Lung (tissue), 12 donors: ENCODE data around the gene MTARC2. TPM values are rescaled to one million over a fixed set of nuclear protein-coding genes. Genes with fewer than 3 reads are reported as not detected.
A peak's percentile ranks its signal among the peaks of the same experiment; 100 is the strongest.

Source experiments
- ATAC-seq: fragments of 200-7000 bp; cut with Tn5 transposase; one replicate; pipeline ENCODE4 v1.9.1; 2020; ENCODE audit warnings: moderate number of reproducible peaks; ENCODE audit not compliant: insufficient read depth, low FRiP score
- DNase-seq, 3 donors: peaks; one replicate each; pipeline ENCODE4 v3.0.0-alpha.2; 2013 to 2017
- H3K27ac ChIP-seq, 2 donors: one replicate each; pipeline ENCODE4 v1.5.1; 2013; ENCODE audit warnings: mild to moderate bottlenecking in 2 of 2, moderate library complexity in 2 of 2, control low read depth in 1 of 2, inconsistent platforms in 1 of 2, low read depth in 1 of 2, low read length in 1 of 2
- H3K27me3 ChIP-seq, 3 donors: one replicate each; pipeline ENCODE4 v1.5.1; 2013; ENCODE audit warnings: low read length in 2 of 3; ENCODE audit not compliant: control insufficient read depth in 3 of 3, insufficient read depth in 3 of 3
- H3K36me3 ChIP-seq, 4 donors: one replicate each; pipeline ENCODE4 v1.5.1; 2013; ENCODE audit warnings: low read length in 4 of 4, mild to moderate bottlenecking in 1 of 4, moderate library complexity in 1 of 4; ENCODE audit not compliant: control insufficient read depth in 4 of 4, insufficient read depth in 4 of 4
- H3K4me1 ChIP-seq, 5 donors: one replicate each; pipeline ENCODE4 v1.5.1; 2013; ENCODE audit warnings: low read length in 5 of 5, mild to moderate bottlenecking in 2 of 5, moderate library complexity in 1 of 5; ENCODE audit not compliant: control insufficient read depth in 5 of 5, insufficient read depth in 5 of 5
- H3K4me3 ChIP-seq: one replicate; pipeline ENCODE4 v1.5.1; 2013; ENCODE audit warnings: mild to moderate bottlenecking, control low read depth, moderate library complexity
- H3K9ac ChIP-seq, 2 donors: one replicate each; pipeline ENCODE4 v1.5.1; 2013; ENCODE audit warnings: low read length in 2 of 2, control low read depth in 1 of 2; ENCODE audit not compliant: insufficient read depth in 1 of 2
- H3K9me3 ChIP-seq, 4 donors: one replicate each; pipeline ENCODE4 v1.5.1; 2013; ENCODE audit warnings: low read length in 3 of 4, mild to moderate bottlenecking in 1 of 4, moderate library complexity in 1 of 4; ENCODE audit not compliant: control insufficient read depth in 4 of 4, insufficient read depth in 3 of 4
- WGBS, 2 donors: extraction: QIAGEN DNeasy Blood & Tissue Kit; methylation state at CpG; one replicate each; pipeline ENCODE4 v1.1.7; 2013; 5-methylcytosine and 5-hydroxymethylcytosine counted together
- polyA plus RNA-seq, 2 donors: library from polyadenylated mRNA; stranded (reverse); fragments of 200-250 nt; gene quantifications; one replicate each; pipeline ENCODE4 v1.2.1, GENCODE V29; 2013
- total RNA-seq, 2 donors: library from RNA; depleted of rRNA in 1 of 2; stranded (reverse); fragments of >200 nt in 1 of 2; gene quantifications; one replicate each; pipeline ENCODE4 v1.2.1, GENCODE V29; 2014 to 2021
- TF ChIP-seq, protein P1 (sequence below): IDR thresholded peaks from 2 replicates; pipeline ENCODE4 v1.5.1; 2012; ENCODE audit warnings: mild to moderate bottlenecking; ENCODE audit errors: control extremely low read depth, extremely low read depth
- donor health status: control.
- donor health status: control.
- donor health status: Bipolar disorder and iron deficiency.
- donor health status: healthy.
- donor health status: DM: yes; HTN: yes; CAD: no.

MTARC2 gene
- total and polyA plus RNA-seq, 4 donors = 21.4 to 49.9 (median 39.5) TPM

DNA sequence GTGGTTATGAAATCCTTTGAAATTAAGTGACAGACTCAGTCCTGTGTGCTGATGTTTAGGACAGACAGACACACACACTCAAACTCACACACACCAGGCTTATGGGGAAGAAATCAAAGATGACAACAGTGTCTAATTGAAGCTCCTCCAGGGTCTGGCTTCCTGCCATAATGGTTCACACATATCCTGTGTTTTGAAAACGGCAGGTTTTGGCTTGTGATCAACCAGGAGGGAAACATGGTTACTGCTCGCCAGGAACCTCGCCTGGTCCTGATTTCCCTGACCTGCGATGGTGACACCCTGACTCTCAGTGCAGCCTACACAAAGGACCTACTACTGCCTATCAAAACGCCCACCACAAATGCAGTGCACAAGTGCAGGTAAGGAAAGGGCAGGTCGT lies 43.2 kb downstream of the MTARC2 start:
- Histone ChIP-seq H3K27ac (peak overlapping the region in 1 of 2 donors; percentile 59), H3K4me3 (no peak overlapping the region), H3K9ac (peak overlapping the region in 1 of 2 donors; percentile 47), H3K4me1 (peaks cover 3 to 27% (median 7%) of the 10 kb centered on the region in 5 donors), H3K9me3 (no peaks in the 10 kb centered on the region), H3K27me3 (no peaks in the 10 kb centered on the region), H3K36me3 (no peaks in the 10 kb centered on the region)
- DNase-seq = peak in 1 of 3 donors; percentile 54
- TF ChIP-seq, protein P1, sequence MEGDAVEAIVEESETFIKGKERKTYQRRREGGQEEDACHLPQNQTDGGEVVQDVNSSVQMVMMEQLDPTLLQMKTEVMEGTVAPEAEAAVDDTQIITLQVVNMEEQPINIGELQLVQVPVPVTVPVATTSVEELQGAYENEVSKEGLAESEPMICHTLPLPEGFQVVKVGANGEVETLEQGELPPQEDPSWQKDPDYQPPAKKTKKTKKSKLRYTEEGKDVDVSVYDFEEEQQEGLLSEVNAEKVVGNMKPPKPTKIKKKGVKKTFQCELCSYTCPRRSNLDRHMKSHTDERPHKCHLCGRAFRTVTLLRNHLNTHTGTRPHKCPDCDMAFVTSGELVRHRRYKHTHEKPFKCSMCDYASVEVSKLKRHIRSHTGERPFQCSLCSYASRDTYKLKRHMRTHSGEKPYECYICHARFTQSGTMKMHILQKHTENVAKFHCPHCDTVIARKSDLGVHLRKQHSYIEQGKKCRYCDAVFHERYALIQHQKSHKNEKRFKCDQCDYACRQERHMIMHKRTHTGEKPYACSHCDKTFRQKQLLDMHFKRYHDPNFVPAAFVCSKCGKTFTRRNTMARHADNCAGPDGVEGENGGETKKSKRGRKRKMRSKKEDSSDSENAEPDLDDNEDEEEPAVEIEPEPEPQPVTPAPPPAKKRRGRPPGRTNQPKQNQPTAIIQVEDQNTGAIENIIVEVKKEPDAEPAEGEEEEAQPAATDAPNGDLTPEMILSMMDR = no peak
- no peak for ATAC-seq
- WGBS, 2 donors = 21 to 36% methylated on average over 6 of the region's 6 CpGs

DNA sequence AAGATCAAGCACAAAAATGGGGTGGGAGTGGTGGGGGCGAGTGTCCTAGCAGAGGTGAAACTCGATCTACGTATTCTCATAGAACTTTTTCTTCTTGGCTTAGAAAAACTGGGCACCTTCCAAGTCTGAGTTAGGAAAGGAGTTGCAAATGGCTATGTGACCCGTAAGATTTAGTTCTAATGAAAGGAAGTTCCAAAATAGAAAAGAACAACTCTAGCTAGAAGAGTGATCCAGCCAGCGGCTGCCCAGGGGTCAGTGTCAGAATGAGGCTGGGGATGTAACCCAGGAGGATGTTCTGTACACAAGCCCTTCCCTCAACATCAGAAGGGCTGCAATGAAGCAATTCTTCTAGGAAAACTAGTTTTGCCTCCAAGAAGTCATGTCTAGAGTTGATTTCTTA lies 43.8 kb downstream of the MTARC2 start:
- ATAC-seq (no peak), DNase-seq (peak in 2 of 3 donors; percentile 41 to 78)
- Histone ChIP-seq H3K9me3 (no peaks in the 10 kb centered on the region), H3K4me3 (no peak overlapping the region), H3K9ac (no peak overlapping the region), H3K27me3 (no peaks in the 10 kb centered on the region), H3K27ac (peak overlapping the region; percentile 31 to 45), H3K36me3 (peaks cover 0 to 2% (median 0%) of the 10 kb centered on the region in 4 donors), H3K4me1 (peaks cover 3 to 24% (median 6%) of the 10 kb centered on the region in 5 donors)
- TF ChIP-seq, protein P1 = no peak
- 42 to 54% methylated on average over 5 of the region's 5 CpGs for WGBS, 2 donors

DNA sequence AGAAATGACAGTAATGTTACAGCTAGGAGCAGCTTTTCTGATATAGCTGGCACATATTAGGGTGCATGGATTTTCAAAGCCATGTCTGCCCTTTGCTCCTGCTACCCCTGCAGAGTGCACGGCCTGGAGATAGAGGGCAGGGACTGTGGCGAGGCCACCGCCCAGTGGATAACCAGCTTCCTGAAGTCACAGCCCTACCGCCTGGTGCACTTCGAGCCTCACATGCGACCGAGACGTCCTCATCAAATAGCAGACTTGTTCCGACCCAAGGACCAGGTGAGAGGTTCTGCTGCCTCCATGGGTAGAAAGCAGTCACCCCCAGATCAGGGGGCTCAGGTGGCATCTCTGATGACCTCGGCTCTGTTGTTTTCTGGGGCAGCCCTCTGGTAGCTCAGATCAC lies 48.4 kb downstream of the MTARC2 start:
- Histone ChIP-seq H3K36me3 (peaks cover 0 to 8% (median 4%) of the 10 kb centered on the region in 4 donors), H3K9me3 (no peaks in the 10 kb centered on the region), H3K4me1 (peaks cover under 1 to 9% (median 4%) of the 10 kb centered on the region in 5 donors), H3K27me3 (no peaks in the 10 kb centered on the region), H3K4me3 (no peak overlapping the region), H3K27ac (peak overlapping the region in 1 of 2 donors; percentile 14), H3K9ac (no peak overlapping the region)
- no peak for DNase-seq
- ATAC-seq = no peak
- 92 to 95% methylated on average over 10 of the region's 10 CpGs for WGBS, 2 donors
- TF ChIP-seq, protein P1 = no peak

DNA sequence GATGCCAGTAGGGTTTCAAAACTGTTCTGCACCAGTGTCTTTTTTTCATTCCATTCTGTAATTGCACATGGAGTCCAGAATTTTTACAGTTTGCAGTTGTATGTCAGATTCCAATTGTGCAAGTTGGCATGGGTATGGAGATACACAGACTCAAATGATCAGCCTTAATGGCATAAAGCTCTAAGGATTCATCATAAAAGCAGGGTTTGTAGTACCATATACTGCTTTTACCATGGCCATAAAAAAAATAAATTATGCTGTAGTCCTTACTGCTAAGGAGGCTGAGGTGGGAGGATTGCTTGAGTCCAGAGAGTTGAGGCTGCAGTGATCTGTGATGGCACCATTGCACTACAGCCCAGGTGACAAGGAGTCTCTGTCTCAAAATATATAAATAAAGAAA lies 48.9 kb downstream of the MTARC2 start:
- Histone ChIP-seq H3K4me3 (no peak overlapping the region), H3K9me3 (no peaks in the 10 kb centered on the region), H3K36me3 (peaks cover 0 to 10% (median 5%) of the 10 kb centered on the region in 4 donors), H3K27ac (peak overlapping the region in 1 of 2 donors; percentile 14), H3K27me3 (no peaks in the 10 kb centered on the region), H3K9ac (no peak overlapping the region), H3K4me1 (peaks cover 0 to 5% (median 1%) of the 10 kb centered on the region in 5 donors)
- ATAC-seq = no peak
- DNase-seq = no peak
- TF ChIP-seq, protein P1 = no peak
